ENCODE measurements around the gene FBLN2. TPM values are rescaled to one million over a fixed set of nuclear protein-coding genes. Genes with fewer than 3 reads are reported as not detected.

FBLN2 gene
- total and polyA plus RNA-seq, 10 of the 15 experiments (the other 5 are each of a cell fraction or from before 2014, with no cell fraction given): 0.03 to 0.41 (median 0.12) TPM; not detected in 2

- TF ChIP-seq IKZF2 (IDR thresholded peaks at IDR 0.05): no peak
Observed at GRCh38 chr3:13553686-13554085, 4.8 kb downstream of the FBLN2 start (continued).

DNA sequence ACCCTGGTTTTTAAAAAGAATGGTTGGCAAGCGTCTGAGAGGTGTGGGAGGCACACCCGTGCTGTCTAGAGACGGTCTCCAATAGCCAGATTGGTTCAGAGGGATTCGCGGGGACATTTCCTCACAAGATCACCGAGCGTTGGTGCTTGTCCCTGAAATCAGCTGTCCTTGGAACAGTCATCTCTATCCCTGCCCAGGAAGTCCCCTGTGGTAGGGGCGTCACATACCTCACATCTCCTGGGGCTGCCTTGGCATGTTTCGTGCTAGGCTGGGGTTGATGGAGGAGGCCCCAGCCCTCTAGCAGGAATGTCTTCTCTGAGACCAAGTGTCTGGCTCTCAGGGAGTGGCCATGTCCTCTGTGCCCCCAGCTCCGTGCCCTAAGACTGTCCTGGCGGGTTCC, 6.8 kb downstream of the FBLN2 start:
- Histone ChIP-seq H2AFZ (ENCODE audit: control insufficient read depth, low read depth, low read length) (no peak overlapping the region), H3K27ac (ENCODE audit: control insufficient read depth, insufficient read depth) (no peak overlapping the region), H3K27me3 (replicated peaks in 1 of 2; ENCODE audit: control insufficient read depth in 2 of 2, insufficient read depth in 2 of 2, low read length in 1 of 2) (peaks cover 0 to 3% of the 10 kb centered on the region in 2 experiments; a peak in 2 of 4 replicates), H3K4me3 (no peak overlapping the region), H4K20me1 (ENCODE audit: control insufficient read depth, insufficient read depth) (no peaks in the 10 kb centered on the region), H3K9ac (ENCODE audit: control insufficient read depth, insufficient read depth, low read length) (no peak overlapping the region), H3K9me3 (replicated peaks; ENCODE audit: control insufficient read depth, insufficient read depth, low read length) (no peaks in the 10 kb centered on the region), H3K79me2 (ENCODE audit: control insufficient read depth, insufficient read depth, low read length) (no peaks in the 10 kb centered on the region), H3K4me1 (ENCODE audit: control insufficient read depth, insufficient read depth, low read length) (no peaks in the 10 kb centered on the region), H3K36me3 (ENCODE audit: control insufficient read depth in 2 of 2, insufficient read depth in 2 of 2, low read length in 1 of 2) (no peaks in the 10 kb centered on the region), H3K4me2 (ENCODE audit: control insufficient read depth, insufficient read depth) (no peak overlapping the region)
- no TSS peak for BruUV-seq (replicated peaks)
- ATAC-seq (no peak), FAIRE-seq (no peak), DNase-seq (ENCODE audit: low read depth, low spot score) (no peak)
- ChIA-PET RAD21 (ENCODE audit: unreplicated experiment) (no interaction called here), CTCF (interaction anchor here (1.1 kb wide), 1 partner anchor 78 kb away, joined by 3 read pairs; no protein-coding TSS in a partner anchor), POLR2A (no interaction called here), SMC1A (ENCODE audit: uncharacterized antibody, unreplicated experiment) (no interaction called here)
- in situ Hi-C loops (cut with MboI) (no loop called here), intact Hi-C loops (cut with micrococcal nuclease; ENCODE audit: unreplicated experiment) (no loop called here)
- 38% methylated on average over 11 of the region's 11 CpGs for WGBS (ENCODE audit: insufficient coverage, insufficient replicate concordance, low lambda C conversion rate, missing lambda C conversion rate)
- TF ChIP-seq PAX8 (IDR thresholded peaks at IDR 0.05): no peak

GRCh38 chr3:13556207-13556606, 7.3 kb downstream of the FBLN2 start:
- H3K9ac ChIP-seq (ENCODE audit: control insufficient read depth, insufficient read depth, low read length): no peak overlapping the region
- no TSS peak for BruUV-seq (replicated peaks)
- WGBS (ENCODE audit: insufficient coverage, insufficient replicate concordance, low lambda C conversion rate, missing lambda C conversion rate): 39% methylated on average over 4 of the region's 6 CpGs
- H3K4me3 ChIP-seq: no peak overlapping the region
- intact Hi-C loops (cut with micrococcal nuclease; ENCODE audit: unreplicated experiment) (no loop called here), in situ Hi-C loops (cut with MboI) (no loop called here)
- H3K4me1 ChIP-seq (ENCODE audit: control insufficient read depth, insufficient read depth, low read length): no peaks in the 10 kb centered on the region
- H4K20me1 ChIP-seq (ENCODE audit: control insufficient read depth, insufficient read depth): no peaks in the 10 kb centered on the region
- no peak overlapping the region for H3K27ac ChIP-seq (ENCODE audit: control insufficient read depth, insufficient read depth)
- SMC1A ChIA-PET (ENCODE audit: uncharacterized antibody, unreplicated experiment): no interaction called here
- peaks cover 0 to 3% of the 10 kb centered on the region in 2 experiments; a peak in 2 of 4 replicates for H3K27me3 ChIP-seq (replicated peaks in 1 of 2; ENCODE audit: control insufficient read depth in 2 of 2, insufficient read depth in 2 of 2, low read length in 1 of 2)
- RAD21 ChIA-PET (ENCODE audit: unreplicated experiment): no interaction called here
- no peak for ATAC-seq
- H3K36me3 ChIP-seq (ENCODE audit: control insufficient read depth in 2 of 2, insufficient read depth in 2 of 2, low read length in 1 of 2): no peaks in the 10 kb centered on the region
- CTCF ChIA-PET: interaction anchor here (1.1 kb wide), 1 partner anchor 78 kb away, joined by 3 read pairs; no protein-coding TSS in a partner anchor
- H3K4me2 ChIP-seq (ENCODE audit: control insufficient read depth, insufficient read depth): no peak overlapping the region
- DNase-seq (ENCODE audit: low read depth, low spot score): no peak
- no peak overlapping the region for H2AFZ ChIP-seq (ENCODE audit: control insufficient read depth, low read depth, low read length)
- no peaks in the 10 kb centered on the region for H3K79me2 ChIP-seq (ENCODE audit: control insufficient read depth, insufficient read depth, low read length)
- no peaks in the 10 kb centered on the region for H3K9me3 ChIP-seq (replicated peaks; ENCODE audit: control insufficient read depth, insufficient read depth, low read length)
- POLR2A ChIA-PET: no interaction called here
- FAIRE-seq: no peak
- no peak for TF ChIP-seq STAT3 (IDR thresholded peaks at IDR 0.05; ENCODE audit: low read depth, low read length)
- TF ChIP-seq NR2C2 (IDR thresholded peaks at IDR 0.05; ENCODE audit: borderline replicate concordance, control insufficient read depth, insufficient read length, low read depth): no peak
- TF ChIP-seq RAD51 (IDR thresholded peaks at IDR 0.05): no peak
- TF ChIP-seq, protein P1, sequence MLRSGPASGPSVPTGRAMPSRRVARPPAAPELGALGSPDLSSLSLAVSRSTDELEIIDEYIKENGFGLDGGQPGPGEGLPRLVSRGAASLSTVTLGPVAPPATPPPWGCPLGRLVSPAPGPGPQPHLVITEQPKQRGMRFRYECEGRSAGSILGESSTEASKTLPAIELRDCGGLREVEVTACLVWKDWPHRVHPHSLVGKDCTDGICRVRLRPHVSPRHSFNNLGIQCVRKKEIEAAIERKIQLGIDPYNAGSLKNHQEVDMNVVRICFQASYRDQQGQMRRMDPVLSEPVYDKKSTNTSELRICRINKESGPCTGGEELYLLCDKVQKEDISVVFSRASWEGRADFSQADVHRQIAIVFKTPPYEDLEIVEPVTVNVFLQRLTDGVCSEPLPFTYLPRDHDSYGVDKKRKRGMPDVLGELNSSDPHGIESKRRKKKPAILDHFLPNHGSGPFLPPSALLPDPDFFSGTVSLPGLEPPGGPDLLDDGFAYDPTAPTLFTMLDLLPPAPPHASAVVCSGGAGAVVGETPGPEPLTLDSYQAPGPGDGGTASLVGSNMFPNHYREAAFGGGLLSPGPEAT (IDR thresholded peaks at IDR 0.05; ENCODE audit: low read depth): no peak
- no peak for TF ChIP-seq RCOR1 (conservative IDR thresholded peaks at IDR 0.05; ENCODE audit: low read depth, low read length)
- no peak for TF ChIP-seq ZBTB33 (IDR thresholded peaks at IDR 0.05)
- TF ChIP-seq CBX5 (IDR thresholded peaks at IDR 0.05; ENCODE audit: low read depth): no peak
- TF ChIP-seq SUZ12 (IDR thresholded peaks at IDR 0.05; ENCODE audit: unreplicated experiment): no peak
- TF ChIP-seq ZSCAN29 (IDR thresholded peaks at IDR 0.05): no peak
- no peak for TF ChIP-seq SREBF2 (IDR thresholded peaks at IDR 0.05; ENCODE audit: low read length)
- no peak for TF ChIP-seq FOS (IDR thresholded peaks at IDR 0.05; ENCODE audit: borderline replicate concordance, extremely low read depth, insufficient read length)
- TF ChIP-seq BCL11A (IDR thresholded peaks at IDR 0.05; ENCODE audit: low read depth, low read length): no peak
- no peak for TF ChIP-seq DPF2 (IDR thresholded peaks at IDR 0.05)

Measured in GM12878 (cell line).